NAMALWA (cell line): ENCODE measurements around the gene ATP6V1G1.

ENCODE experiments used
- DNase-seq: peaks from one replicate; pipeline ENCODE4 v3.0.0-alpha.2; 2015; ENCODE audit warnings: low spot score

ATP6V1G1 gene

DNA sequence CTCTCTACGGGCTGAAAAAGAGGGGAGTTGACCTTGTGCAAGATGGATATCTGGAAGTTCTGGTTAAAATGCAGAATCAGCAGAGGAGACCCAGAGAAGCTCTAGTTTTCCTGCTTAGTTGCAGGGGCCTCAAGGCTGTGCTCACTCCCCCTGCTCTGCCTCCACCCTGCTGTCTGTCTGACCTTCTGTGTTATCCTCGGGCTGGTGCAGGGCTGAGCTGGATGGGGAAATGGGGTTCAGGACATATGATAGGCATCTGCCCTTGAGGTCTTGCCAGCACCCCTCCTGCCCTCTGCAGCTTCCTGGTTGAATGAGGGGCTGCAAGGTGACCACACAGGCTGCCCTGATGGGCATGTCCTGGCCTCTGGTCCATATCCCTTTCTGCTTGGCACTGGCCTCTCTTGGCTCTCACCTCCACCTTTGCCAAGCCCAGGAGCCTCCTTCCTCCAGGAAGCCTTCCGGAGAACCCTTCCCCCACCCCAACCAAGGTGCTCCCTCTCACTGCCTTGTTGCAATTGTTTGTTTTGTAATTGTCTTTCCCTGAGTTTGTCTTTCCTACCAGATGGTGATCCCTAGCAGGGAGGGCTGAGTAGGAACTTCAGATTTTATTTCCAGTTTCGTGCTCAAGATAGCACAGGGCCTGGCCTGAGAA, 24.8 kb downstream of the ATP6V1G1 start:
- DNase-seq, result no peak

DNA sequence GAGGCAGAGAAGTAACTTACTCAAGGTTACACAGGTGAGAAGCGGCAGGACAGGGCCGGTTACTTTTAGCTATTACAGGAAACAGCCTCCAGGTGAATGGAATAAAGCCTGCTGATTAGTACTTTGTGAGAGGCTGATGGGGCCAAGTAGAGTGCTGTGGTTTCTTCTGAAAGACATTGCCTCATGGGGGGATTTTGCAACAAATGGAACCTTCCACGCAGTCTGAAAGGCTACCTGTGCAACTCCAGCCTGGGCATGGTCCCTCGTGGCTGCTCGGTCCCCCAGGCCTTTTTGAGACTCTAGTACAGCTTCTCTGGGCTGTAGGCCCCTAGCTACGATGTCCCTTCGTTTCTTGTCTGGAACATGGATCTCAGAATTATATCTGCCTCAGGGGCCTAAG, 25.5 kb downstream of the ATP6V1G1 start:
- DNase-seq, result no peak

DNA sequence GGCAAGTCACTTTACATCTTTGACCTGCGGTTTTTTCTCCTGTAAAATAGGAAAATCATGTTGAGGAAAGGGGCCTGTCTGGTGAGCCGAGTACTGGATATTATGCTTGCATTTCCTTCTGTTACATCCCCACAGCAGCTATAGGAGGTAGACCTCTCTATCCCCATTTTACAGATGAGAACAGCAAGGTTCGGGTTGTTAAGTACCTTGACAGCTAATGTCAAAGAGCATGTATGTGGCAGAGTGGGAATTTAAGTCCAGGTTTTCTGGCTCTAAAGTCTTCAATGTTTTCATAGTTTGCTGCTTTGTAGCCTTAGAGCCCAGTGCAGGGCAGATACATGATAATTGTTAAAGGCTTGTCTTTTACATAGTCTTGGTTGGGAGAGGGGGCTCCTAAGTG, 26.4 kb downstream of the ATP6V1G1 start:
- no peak for DNase-seq

DNA sequence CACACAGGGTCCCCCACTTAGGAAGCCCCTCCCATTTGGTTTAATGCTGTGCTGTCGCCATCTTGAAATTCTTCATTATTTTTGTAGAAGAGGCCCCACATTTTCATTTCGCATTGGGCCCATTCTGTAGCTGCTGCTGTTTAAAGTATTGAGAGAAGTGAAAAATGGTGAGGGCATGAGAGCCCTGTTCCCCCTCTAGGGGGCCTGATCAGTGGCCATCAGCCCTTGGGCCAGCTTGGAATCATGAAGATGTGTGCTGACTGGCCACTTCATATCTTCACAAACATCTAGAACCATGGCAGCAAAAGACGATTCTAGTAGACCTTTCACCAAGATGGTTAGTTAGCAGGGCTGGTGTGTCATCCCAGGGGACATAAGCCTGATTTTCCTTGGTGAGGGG, 26.8 kb downstream of the ATP6V1G1 start:
- DNase-seq, result no peak

DNA sequence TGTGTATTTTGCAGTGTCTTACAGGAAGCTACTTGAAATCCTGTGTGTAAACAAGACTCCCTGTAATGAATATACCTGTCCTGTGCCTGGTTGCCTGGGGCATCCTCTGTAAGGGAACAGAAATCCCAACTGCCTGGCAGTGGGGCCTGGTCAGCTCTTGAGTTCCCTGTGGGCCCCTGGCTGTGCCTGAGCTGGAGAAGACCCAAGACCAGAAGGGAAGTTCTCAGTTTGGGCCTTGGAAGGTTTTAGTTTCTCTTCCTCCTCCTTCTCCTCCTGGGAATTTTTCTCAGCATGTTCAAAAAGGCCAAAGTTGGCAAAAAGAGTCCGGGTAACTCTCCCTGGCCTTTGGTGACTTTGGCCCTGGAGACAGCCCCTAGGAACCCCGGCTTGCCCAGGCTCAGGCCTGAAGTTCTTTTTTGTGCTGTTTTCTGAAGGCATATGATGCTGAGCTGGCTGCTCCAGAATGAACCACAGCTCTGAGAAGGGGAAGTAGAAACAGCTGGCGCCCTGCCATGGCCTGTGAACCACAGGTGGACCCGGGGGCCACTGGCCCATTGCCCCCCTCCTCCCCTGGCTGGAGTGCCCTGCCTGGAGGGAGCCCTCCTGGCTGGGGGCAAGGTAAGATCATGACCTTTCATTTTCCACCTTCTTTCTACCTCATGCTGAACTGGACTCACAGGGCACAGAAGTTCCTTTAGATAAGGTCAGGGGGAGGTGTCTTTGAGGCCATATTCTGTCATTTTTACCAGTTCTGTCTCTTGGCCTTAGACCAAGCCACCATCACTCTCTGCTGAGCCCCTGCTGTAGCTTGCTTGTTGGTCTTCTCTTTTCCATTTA, 29.3 kb downstream of the ATP6V1G1 start:
- peak; percentile 87 for DNase-seq

DNA sequence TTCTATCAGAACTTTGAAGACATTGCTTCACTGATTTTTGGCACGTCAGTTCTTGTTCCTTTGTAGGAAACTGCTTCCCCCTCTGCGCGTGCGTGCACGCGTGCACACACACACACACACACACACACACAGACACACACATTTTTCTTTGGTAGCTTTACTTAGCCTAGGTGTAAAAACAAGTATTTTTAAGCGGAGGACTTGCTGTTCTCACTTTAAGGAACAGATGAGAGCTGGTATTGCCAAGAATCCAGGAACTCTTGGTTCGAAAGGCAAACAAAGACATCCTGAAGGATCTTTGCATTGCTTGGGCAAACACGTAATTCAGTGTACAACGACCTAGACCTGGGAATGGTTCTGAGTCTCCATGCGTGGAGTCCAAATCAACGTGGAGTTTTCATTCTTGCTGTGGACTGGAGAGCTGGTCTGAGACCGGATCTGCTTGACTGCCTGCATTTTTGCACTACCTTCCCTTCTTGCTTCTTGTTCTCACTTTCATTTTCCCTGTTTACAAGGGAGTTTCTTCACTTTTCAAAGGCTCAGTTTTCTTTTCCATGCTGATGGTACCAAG, 31.7 kb downstream of the ATP6V1G1 start:
- DNase-seq, result peak; percentile 57

DNA sequence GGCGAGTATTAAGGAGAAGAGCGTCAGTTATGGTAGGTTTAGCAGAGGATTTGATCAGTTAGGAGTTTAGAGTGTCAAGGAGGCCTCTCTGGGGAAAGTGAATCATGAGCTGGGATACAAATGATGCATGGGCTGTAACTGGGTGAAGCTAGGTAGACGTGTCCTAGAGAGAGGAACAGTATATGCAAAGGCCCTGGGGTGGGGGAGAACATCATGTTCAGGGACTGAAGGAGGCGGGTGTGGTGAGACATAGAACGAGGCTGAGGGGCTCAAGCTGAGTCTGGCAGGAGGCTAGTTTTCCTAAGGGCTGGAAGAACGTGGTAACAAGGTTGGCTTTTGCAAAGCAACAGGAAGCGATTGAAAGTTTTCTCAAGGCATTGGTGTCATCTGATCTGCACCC, 34.0 kb downstream of the ATP6V1G1 start:
- no peak for DNase-seq

DNA sequence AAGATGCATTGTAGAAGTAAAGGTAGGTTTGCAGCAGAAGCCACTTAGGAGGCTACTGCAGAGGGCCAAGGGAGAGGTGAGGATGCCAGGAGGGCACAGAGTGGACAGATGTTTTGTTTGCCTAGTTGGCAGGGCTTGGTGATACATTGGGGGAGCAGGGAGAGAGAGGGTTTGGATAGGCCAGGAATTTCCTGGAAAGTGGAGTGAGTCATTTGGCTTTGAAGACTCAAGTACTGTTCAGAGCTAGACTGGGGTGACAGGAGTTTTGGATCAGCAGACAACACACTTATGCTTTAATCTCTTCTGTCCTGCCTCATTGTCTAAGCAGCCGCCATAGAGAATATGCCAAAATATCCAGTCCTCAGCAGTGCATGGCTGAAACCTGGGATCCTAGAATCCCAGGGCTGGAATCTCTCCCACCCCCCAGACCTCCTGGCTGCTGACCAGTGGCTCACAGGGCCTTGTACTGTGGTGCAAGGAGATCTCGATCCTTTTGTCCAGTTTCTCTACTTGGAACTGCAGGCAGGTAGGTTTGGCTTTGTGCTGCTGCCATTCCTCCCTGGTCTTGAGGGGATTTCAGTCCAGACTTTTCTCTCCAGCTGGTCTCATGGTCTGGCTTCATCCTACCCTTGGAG, 34.5 kb downstream of the ATP6V1G1 start:
- DNase-seq, result no peak

DNA sequence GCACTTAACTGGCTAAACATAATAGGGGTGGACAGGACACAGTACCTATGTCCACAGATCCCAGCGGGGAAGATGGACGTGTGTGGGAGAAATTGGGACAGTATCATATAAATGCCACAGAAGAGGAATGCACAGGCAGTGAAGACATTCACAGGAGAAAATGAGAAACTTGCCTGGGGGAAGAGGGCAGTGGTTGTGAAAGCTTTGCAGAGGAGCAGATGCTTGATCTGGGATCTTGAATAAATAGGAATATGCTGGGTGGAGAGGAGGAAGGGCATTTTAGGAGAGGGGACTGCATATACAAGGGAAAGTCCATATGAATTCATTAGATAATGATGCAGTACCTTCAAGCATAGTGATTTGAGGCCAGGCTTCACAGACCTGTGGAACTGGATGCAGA, 37.1 kb downstream of the ATP6V1G1 start:
- DNase-seq, result no peak

DNA sequence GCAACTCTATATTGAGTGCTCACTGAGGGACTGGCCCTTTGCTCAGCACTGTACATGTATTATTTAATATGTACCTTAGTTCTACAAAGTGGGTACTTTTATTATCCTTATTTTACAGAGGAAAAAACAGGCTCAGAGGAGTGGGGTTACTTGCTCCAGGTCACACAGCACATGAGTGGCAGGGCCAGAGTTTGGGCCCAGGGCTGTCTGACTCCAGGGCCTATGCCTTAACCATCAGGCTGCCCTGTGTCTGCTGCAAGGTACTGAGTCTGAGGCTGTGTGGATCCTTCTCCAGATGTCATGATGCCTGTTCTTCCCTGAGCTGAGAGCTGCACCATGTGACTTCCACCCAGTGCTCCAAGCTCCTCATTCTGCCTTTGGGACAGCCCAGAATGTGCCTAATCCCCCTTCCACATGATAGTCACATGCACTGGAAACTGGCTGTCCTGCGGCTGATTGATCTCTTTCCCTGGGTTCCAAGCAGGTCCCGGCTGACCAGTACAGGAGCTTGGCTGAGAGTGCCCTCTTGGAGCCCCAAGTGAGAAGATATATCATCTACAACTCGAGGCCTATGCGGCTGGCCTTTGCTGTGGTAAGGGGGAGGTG, 38.9 kb downstream of the ATP6V1G1 start:
- no peak for DNase-seq

DNA sequence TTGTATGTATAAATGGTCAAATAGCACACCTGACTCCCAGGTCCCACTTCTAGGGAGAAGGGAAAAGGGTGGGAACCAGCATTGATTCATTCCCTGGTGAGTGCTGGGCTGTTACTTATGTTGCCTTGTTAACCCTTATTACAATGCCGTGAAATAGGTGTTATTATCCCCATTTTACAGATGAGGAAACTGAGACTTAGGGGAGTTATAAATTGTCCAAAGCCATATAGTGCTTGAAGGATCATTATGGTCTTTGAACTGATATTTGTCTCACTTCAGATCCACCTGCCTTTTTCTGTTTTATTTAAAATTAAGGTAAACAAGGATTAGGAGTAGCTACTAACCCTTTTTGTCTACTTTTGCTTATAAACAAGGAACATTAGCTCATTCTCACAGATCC, 40.0 kb downstream of the ATP6V1G1 start:
- no peak for DNase-seq

DNA sequence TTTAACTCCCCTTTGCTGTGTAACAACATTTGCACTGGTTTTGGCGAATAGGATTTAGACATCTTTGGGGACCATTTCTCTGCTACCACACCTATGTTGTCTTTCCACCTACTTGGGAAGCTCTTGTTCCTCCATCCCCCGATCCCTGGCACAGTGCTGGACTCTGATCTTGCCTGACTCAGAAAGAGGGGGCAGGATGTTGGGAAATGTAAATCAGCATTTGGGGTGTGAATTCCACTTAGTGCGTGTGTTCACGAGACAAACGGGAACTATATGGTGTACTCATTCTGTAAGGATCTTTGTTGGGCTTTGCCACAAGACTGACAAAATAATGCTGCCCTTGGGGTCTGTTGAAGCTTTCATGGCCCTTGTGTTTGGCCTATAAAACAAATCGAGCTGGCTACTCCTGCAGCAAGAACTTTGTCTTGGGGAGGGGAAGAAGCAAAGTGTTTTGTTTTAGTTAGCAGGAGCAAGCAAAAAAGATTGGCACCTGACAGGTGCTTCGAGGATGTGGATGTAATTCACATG, 42.1 kb downstream of the ATP6V1G1 start:
- no peak for DNase-seq

DNA sequence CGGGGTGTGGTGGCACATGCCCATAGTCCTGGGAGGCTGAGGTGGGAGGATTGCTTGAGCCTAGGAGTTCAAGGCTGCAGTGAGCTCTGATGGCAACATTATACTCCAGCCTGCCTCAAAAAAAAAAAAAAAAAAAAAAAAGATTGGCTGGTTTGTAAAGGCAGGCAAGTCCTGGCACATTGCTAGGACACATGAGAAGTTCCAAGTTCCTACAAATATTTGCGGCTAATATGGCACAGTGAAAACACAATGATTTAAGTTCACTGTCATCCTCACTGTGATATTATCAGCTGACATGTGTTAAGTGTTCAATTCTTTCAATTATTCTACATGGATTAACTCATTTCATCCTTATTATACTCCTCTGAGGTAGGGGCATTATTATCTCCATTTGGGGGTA, 43.6 kb downstream of the ATP6V1G1 start:
- DNase-seq, result no peak

DNA sequence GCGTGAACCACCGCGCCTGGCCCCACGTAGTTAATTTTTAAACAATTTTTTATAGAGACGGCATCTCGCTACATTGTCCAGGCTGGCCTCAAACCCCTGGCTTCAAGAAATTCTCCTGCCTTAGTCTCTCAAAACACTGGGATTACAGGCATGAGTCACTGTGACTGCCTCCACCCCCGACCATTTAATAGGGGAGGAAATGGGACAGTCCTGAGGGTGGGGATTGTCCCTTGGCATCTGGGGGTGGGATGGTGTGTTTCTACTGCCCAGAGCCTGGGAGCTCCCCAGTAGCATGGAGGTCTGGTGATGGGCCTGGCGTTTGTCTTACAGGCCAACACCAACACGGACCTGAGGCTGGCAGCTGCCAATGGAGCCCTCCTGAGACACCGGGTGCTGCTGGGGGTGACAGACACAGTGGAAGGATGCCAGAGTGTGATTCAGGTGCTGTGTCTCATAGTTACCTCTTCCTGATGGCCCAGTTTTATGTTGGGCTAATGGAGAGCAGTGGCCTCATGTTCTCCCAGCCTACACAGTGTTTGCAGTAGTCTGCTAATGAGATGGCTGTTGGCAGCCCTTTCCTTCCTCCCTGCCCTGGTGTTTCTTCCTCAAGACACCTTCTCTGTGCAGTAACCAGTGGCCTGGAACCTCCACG, 46.0 kb downstream of the ATP6V1G1 start:
- no peak for DNase-seq

DNA sequence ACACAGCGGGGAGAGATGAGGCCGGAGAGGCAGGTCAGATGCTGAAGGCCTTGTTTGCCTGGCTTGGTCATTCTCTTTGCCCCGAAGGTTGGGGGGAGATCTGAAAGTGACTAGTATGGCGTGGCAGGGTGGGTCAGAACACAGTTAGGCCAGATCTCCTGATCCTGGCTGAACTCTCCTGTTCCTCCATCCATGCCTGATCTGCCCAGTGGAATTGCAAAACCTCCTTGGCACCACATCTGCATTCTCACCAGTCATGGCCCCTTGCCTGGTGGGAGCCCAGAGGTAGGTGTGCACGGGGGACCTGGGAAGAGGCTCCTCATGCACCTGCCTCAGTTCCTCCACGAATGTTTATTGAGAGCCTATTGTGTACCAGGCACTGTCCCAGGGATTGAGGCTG, 46.8 kb downstream of the ATP6V1G1 start:
- no peak for DNase-seq

DNA sequence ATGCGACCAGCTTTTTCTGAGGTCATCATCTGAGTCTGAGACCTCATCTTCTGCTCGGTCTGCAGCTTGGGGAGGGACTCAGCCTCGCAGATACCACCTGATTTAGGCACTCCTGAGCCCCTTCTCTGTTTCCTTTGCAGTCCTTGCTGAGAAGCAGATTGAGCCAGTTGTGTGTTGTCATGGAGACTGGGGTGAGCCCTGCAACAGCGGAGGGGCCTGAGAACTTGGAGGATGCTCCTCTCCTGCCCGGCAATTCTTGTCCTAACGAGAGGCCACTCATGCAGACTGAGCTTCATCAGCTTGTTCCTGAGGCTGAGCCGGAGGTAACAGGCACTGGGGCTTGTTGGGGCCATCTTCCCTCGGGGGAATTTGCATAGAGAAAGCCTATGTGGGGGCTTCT, 50.8 kb downstream of the ATP6V1G1 start:
- no peak for DNase-seq

DNA sequence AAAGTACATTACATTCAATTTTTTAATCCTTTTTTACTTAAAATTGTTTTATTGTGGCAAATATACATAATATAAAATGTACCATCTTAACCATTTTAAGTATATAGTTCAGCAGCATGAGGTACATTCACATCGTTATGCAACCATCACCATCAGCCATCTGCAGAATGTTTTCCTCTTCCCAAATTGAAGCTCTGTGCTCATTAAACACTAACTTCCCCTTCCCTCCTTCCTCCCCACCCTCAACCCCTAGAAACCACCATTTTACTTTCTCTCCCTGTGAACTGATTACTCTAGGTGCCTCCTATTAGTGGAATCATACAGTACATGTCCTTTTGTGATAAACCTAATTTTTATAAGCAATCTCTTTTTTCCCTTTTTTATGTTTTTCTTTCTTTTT, 54.4 kb downstream of the ATP6V1G1 start:
- DNase-seq, result no peak

DNA sequence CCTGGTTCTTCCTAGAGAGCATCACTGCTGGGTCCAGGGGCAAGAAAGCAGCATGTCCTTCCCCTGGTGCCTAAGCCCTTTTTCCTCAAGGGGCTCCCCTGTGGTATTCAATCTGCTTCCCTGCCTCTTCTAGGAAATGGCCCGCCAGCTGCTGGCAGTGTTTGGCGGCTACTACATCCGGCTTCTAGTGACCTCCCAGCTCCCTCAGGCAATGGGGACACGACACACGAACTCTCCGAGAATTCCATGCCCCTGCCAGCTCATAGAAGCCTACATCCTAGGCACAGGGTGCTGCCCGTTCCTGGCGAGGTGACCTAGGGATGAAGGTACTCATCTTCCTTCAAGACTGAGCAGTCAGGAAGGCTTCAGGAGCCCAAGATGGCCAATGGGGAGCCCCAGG, 55.4 kb downstream of the ATP6V1G1 start:
- DNase-seq, result no peak

DNA sequence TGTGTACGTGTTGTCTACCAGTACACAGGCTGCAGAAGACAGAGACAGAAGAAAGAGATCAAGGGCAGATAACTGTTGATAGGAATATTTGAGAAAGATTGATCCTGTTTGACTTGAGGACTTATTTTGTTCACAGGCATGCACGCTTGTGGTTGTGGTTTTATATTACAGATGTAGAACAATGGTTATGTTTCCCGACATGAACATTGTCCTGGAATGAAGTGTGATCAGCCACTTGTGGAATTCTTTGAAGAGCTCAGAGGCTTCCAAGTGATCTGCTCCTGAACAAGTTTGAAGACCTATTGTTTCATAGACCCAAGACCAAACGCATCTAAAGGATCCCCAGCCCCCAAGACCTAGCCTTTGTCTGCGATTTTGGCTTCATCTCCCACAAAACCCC, 56.3 kb downstream of the ATP6V1G1 start:
- no peak for DNase-seq
